Measurements from ENCODE around the gene EPGN. TPM values are rescaled to one million over a fixed set of nuclear protein-coding genes. Genes with fewer than 3 reads are reported as not detected.

EPGN gene
- total and polyA plus RNA-seq, 2 of the 8 experiments (the other 6 are each of a cell fraction or from before 2014, with no cell fraction given): not detected

- no peak for TF ChIP-seq ZNF274 (IDR thresholded peaks at IDR 0.05; ENCODE audit: borderline replicate concordance, extremely low read depth, low read length)
- TF ChIP-seq POLR2AphosphoS5 (IDR thresholded peaks at IDR 0.05; ENCODE audit: low read depth, low read length): no peak
- no peak for TF ChIP-seq MAFK (IDR thresholded peaks at IDR 0.05; ENCODE audit: low read depth, low read length)
- no peak for TF ChIP-seq SIX5 (IDR thresholded peaks at IDR 0.05; ENCODE audit: low read depth, low read length)
- no peak for TF ChIP-seq TCF12 (IDR thresholded peaks at IDR 0.05; ENCODE audit: low read depth, low read length)
- no peak for TF ChIP-seq NRF1 (IDR thresholded peaks at IDR 0.05; ENCODE audit: low read depth, low read length)
Observed at GRCh38 chr4:74291471-74291870, 16.8 kb upstream of the EPGN start (continued).

Data from H1 (cell line).